Measurements from ENCODE around the gene CLIC1.

DNA sequence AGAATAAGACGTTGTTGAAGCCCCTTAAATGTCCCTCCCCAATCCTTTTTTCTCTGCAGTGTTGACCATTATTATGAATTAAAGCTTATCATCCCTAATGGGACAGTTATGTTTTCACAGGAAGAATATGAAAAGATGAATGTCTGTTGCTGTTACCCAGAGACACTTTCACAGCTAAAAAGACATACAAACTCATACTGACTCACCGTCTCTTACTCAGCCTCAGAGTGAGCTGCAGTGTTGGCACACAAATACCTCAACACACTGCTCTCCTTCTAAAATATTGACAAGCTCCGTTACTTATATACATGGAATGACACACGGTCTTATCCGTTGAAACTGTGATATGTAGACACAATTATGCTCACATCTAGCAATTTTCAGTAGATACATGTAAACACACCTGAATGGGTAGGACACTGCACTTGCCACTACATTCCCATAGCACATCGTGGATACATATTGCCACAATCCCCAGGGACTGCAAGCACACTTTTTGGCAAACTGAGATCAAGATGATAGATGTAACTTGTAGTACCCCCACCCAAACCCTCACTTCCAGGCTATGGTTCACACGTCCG, 16.5 kb upstream of the CLIC1 start:
- TF ChIP-seq, protein P1, sequence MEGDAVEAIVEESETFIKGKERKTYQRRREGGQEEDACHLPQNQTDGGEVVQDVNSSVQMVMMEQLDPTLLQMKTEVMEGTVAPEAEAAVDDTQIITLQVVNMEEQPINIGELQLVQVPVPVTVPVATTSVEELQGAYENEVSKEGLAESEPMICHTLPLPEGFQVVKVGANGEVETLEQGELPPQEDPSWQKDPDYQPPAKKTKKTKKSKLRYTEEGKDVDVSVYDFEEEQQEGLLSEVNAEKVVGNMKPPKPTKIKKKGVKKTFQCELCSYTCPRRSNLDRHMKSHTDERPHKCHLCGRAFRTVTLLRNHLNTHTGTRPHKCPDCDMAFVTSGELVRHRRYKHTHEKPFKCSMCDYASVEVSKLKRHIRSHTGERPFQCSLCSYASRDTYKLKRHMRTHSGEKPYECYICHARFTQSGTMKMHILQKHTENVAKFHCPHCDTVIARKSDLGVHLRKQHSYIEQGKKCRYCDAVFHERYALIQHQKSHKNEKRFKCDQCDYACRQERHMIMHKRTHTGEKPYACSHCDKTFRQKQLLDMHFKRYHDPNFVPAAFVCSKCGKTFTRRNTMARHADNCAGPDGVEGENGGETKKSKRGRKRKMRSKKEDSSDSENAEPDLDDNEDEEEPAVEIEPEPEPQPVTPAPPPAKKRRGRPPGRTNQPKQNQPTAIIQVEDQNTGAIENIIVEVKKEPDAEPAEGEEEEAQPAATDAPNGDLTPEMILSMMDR (conservative IDR thresholded peaks at IDR 0.05 in 1 of 2, IDR thresholded peaks at IDR 0.05 in 1 of 2; ENCODE audit: extremely low read depth in 1 of 2, insufficient read depth in 1 of 2, low read depth in 1 of 2, low read length in 2 of 2) = no peak
- no peak for TF ChIP-seq EZH2 (IDR thresholded peaks at IDR 0.05; ENCODE audit: borderline replicate concordance, low read length)

Measured in mammary epithelial cell (primary cell).